Breast epithelium (tissue), 4 donors: Measurements from ENCODE around the gene CAMTA1. TPM values are rescaled to one million over a fixed set of nuclear protein-coding genes. Genes with fewer than 3 reads are reported as not detected.

Experiments
- DNase-seq, 2 donors: peaks; one replicate each; pipeline ENCODE4 v3.0.0-alpha.2; 2019; ENCODE audit warnings: low spot score in 2 of 2
- H3K27ac ChIP-seq, 2 donors: fragments of 200-600 bp; sonication (generic) in 1 of 2; one replicate each; pipeline ENCODE4 v1.5.1; 2016 to 2019; ENCODE audit warnings: mild to moderate bottlenecking in 1 of 2
- H3K27me3 ChIP-seq, 2 donors: fragments of 200-600 bp; sonication (generic) in 1 of 2; one replicate each; pipeline versions ENCODE4 v1.5.1 to v1.6.0; 2017 to 2019; ENCODE audit warnings: control low read depth in 1 of 2, mild to moderate bottlenecking in 1 of 2
- H3K36me3 ChIP-seq: fragments of 200-600 bp; one replicate; pipeline ENCODE4 v1.5.1; 2019
- H3K4me1 ChIP-seq, 2 donors: fragments of 200-600 bp; sonication (generic); one replicate each; pipeline ENCODE4 v1.5.1; 2016 to 2019; ENCODE audit warnings: control low read depth in 1 of 2
- H3K4me3 ChIP-seq, 3 donors: fragments of 200-600 bp; sonication (generic); 1 replicate in 2 of 3; 2 replicates in 1 of 3; pipeline ENCODE4 v1.5.1; 2016 to 2019; ENCODE audit warnings: mild to moderate bottlenecking in 3 of 3, moderate library complexity in 2 of 3
- H3K9me3 ChIP-seq, 2 donors: fragments of 200-600 bp; sonication (generic) in 1 of 2; one replicate each; pipeline ENCODE4 v1.5.1; 2016 to 2019; ENCODE audit warnings: control low read depth in 1 of 2
- CTCF ChIP-seq, 3 donors: fragments of 450-650 bp; IDR thresholded peaks; one replicate each; pipeline ENCODE4 v1.5.1; 2016 to 2017; ENCODE audit warnings: antibody characterized with exemption in 3 of 3, mild to moderate bottlenecking in 3 of 3, moderate library complexity in 3 of 3
- POLR2A ChIP-seq: fragments of 450-650 bp; IDR thresholded peaks from one replicate; pipeline ENCODE4 v1.6.1; 2016; ENCODE audit warnings: antibody characterized with exemption, mild to moderate bottlenecking, moderate library complexity
- POLR2AphosphoS5 ChIP-seq, 3 donors: sonication (generic); formaldehyde crosslinking; IDR thresholded peaks; one replicate each; pipeline ENCODE4 v1.6.1; 2017; ENCODE audit warnings: antibody characterized with exemption in 3 of 3
- intact Hi-C: fragments of 100-400 bp; cut with DNase I; formaldehyde crosslinking; loops from one replicate; pipeline ENCODE4 v1.15.1; 2023; ENCODE audit warnings: low total_unique reads
- total RNA-seq, 3 donors: library from RNA; depleted of rRNA; stranded (reverse); fragments of >200 nt; gene quantifications; one replicate each; pipeline ENCODE4 v1.1.0, GENCODE V29; 2016

The CAMTA1 gene
- total RNA-seq, 3 donors from 2014 or later: 53.4 to 84.0 (median 61.9) TPM

GRCh38 chr1:6858596-6858995 lies 73.3 kb downstream of the CAMTA1 start:
- Histone ChIP-seq H3K36me3 (no peaks in the 10 kb centered on the region), H3K27me3 (no peaks in the 10 kb centered on the region), H3K9me3 (no peaks in the 10 kb centered on the region), H3K4me3 (no peak overlapping the region), H3K27ac (no peak overlapping the region), H3K4me1 (peaks cover 0 to 6% of the 10 kb centered on the region in 2 donors)
- DNase-seq: no peak
- intact Hi-C loops: no loop called here
- TF ChIP-seq CTCF (IDR thresholded peaks at IDR 0.05) (no peak), POLR2A (no peak), POLR2AphosphoS5 (IDR thresholded peaks at IDR 0.05) (no peak)

- Histone ChIP-seq H3K4me1 (peaks cover 0 to 6% of the 10 kb centered on the region in 2 donors), H3K36me3 (no peaks in the 10 kb centered on the region), H3K27me3 (no peaks in the 10 kb centered on the region), H3K9me3 (no peaks in the 10 kb centered on the region), H3K4me3 (no peak overlapping the region), H3K27ac (peak overlapping the region; percentile 53 to 54)
- intact Hi-C loops: no loop called here
- DNase-seq: no peak
- no peak for TF ChIP-seq POLR2A
- TF ChIP-seq POLR2AphosphoS5 (IDR thresholded peaks at IDR 0.05): no peak
- TF ChIP-seq CTCF (IDR thresholded peaks at IDR 0.05): no peak
Measured at GRCh38 chr1:6859415-6860343, 74.4 kb downstream of the CAMTA1 start.

GRCh38 chr1:6860401-6860800 lies 75.1 kb downstream of the CAMTA1 start:
- H3K4me1 ChIP-seq: peaks cover 0 to 6% of the 10 kb centered on the region in 2 donors
- TF ChIP-seq POLR2AphosphoS5 (IDR thresholded peaks at IDR 0.05) (no peak), CTCF (IDR thresholded peaks at IDR 0.05) (no peak), POLR2A (no peak)
- H3K9me3 ChIP-seq: no peaks in the 10 kb centered on the region
- H3K27ac ChIP-seq: peak overlapping the region; percentile 53 to 54
- DNase-seq: no peak
- H3K27me3 ChIP-seq: no peaks in the 10 kb centered on the region
- no peaks in the 10 kb centered on the region for H3K36me3 ChIP-seq
- no peak overlapping the region for H3K4me3 ChIP-seq
- intact Hi-C loops: no loop called here

- TF ChIP-seq POLR2AphosphoS5 (IDR thresholded peaks at IDR 0.05) (no peak), POLR2A (no peak), CTCF (IDR thresholded peaks at IDR 0.05) (no peak)
- no peak overlapping the region for H3K4me3 ChIP-seq
- no peak for DNase-seq
- H3K27me3 ChIP-seq: no peaks in the 10 kb centered on the region
- H3K27ac ChIP-seq: peak overlapping the region in 1 of 2 donors; percentile 54
- intact Hi-C loops: no loop called here
- no peaks in the 10 kb centered on the region for H3K9me3 ChIP-seq
- peaks cover 0 to 6% of the 10 kb centered on the region in 2 donors for H3K4me1 ChIP-seq
- no peaks in the 10 kb centered on the region for H3K36me3 ChIP-seq
Measured at GRCh38 chr1:6861075-6861724, 75.9 kb downstream of the CAMTA1 start.

DNA sequence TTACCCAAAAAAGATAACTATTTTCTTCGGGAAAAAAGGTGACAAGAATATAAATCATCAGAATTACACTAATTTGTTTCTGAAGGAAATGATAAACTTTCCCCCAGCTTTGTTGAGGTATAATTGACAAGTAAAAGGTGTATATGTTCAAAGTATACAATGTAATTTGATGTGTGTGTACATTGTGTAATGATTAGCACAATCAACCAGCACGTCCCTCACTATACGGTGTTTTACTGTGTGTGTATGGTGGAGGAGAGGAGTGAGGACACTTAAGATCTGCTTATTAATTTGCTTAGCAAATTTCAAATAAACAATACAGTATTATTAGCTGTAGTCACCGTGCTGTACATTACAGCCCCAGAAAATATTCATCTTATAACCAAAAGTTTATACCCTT lies 77.7 kb downstream of the CAMTA1 start:
- Histone ChIP-seq H3K4me3 (no peak overlapping the region), H3K36me3 (no peaks in the 10 kb centered on the region), H3K4me1 (peaks cover 0 to 6% of the 10 kb centered on the region in 2 donors), H3K27me3 (no peaks in the 10 kb centered on the region), H3K27ac (no peak overlapping the region), H3K9me3 (no peaks in the 10 kb centered on the region)
- no peak for DNase-seq
- intact Hi-C loops: no loop called here
- TF ChIP-seq POLR2A (no peak), POLR2AphosphoS5 (IDR thresholded peaks at IDR 0.05) (no peak), CTCF (IDR thresholded peaks at IDR 0.05) (no peak)
